ENCODE data around the gene USP6. TPM values are rescaled to one million over a fixed set of nuclear protein-coding genes. Genes with fewer than 3 reads are reported as not detected.

The USP6 gene
- total RNA-seq, 1 experiment from 2014 or later, result 0.20 TPM

DNA sequence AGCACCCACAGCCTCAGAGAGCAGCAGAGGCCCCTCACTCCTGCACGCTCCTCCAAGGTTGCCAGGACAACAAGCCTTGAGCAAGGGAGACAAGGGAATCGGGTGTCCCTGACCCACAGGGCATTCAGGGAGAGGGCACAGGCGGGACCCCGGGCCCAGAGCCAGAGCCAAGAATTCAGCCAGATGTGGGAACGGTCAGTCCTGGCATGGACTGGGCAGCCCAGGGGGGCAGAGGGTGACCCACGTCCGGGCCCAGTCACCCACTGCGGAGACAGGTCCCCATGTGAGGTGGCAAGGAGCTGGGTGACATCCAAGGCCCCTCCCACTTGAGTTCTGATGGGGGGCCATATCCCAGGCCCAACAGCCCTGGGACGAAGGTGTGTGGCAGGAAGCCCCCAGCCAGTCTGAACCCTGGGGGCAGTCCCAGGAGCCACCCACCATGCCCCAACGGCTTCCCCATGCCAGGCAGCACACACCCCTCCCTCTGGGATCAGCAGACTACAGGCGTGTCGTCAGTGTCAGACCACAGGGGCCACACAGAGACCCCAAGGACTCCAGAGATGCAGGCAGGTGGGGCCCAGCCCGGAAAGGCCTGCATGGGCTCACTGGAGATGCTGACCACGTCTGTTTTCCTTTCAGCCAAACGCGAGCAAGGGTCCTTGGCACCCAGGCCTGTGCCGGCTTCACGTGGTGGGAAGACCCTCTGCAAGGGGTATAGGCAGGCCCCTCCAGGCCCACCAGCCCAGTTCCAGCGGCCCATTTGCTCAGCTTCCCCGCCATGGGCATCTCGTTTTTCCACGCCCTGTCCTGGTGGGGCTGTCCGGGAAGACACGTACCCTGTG is 23.0 kb downstream of the USP6 start (continued):
- TF ChIP-seq, protein P1, sequence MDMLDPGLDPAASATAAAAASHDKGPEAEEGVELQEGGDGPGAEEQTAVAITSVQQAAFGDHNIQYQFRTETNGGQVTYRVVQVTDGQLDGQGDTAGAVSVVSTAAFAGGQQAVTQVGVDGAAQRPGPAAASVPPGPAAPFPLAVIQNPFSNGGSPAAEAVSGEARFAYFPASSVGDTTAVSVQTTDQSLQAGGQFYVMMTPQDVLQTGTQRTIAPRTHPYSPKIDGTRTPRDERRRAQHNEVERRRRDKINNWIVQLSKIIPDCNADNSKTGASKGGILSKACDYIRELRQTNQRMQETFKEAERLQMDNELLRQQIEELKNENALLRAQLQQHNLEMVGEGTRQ (CRISPR knock-in tag; IDR thresholded peaks at IDR 0.05), result no peak
- TF ChIP-seq, protein P2, sequence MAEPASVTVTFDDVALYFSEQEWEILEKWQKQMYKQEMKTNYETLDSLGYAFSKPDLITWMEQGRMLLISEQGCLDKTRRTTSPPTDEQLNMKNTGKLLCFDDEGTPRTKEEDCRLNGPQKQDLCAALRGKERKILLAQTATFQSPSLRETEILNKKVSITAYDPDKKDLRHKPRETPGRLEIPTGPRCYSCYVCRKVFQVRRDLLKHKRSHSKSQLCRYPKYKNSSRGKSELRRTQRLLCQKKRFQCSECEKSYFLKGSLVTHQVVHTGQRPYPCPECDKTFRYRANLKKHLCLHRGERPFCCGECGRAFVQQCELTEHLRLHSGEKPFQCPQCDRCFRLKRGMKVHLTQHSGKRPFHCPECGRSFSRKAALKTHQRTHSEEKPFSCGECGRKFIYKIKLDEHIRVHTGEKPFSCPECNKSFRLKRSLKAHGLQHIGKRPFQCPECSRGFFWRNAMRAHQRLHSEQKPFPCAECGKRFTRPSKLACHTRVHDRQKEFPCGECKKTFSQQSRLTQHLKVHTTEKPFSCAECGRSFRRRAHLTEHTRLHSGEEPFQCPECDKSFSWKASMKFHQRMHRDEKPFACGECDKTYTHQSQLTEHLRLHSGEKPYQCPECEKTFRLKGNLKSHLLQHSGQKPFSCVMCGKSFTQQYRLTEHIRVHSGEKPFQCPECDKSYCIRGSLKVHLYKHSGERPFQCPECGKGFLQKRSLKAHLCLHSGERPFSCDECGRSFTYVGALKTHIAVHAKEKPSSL (CRISPR knock-in tag; conservative IDR thresholded peaks at IDR 0.05), result no peak
- no peak for TF ChIP-seq ATF3 (CRISPR knock-in tag; conservative IDR thresholded peaks at IDR 0.05)
- TF ChIP-seq JAZF1 (CRISPR knock-in tag; IDR thresholded peaks at IDR 0.05), result no peak

DNA sequence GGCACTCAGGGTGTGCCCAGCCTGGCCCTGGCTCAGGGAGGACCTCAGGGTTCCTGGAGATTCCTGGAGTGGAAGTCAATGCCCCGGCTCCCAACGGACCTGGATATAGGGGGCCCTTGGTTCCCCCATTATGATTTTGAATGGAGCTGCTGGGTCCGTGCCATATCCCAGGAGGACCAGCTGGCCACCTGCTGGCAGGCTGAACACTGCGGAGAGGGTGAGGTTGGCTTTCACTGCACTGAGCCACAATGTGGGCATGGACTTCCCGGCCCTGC is 23.6 kb downstream of the USP6 start:
- ChIA-PET CTCF (no interaction called here), POLR2A (no interaction called here)
- Mint-ChIP-seq H3K4me3 (no peak overlapping the region), H3K27me3 (ENCODE audit: low read depth) (no peaks in the 10 kb centered on the region; the same call in 1 of the 2 replicates), H3K9me3 (peaks cover 4% of the 10 kb centered on the region), H3K4me1 (no peaks in the 10 kb centered on the region), H3K27ac (no peak overlapping the region), H3K36me3 (no peaks in the 10 kb centered on the region)
- no peak for ATAC-seq
- DNase-seq (ENCODE audit: low spot score), result no peak
- no peak for TF ChIP-seq IRF2 (CRISPR knock-in tag; IDR thresholded peaks at IDR 0.05; ENCODE audit: borderline replicate concordance, low read depth)
- TF ChIP-seq PRRX2 (CRISPR knock-in tag; IDR thresholded peaks at IDR 0.05), result no peak
- TF ChIP-seq, protein P3, sequence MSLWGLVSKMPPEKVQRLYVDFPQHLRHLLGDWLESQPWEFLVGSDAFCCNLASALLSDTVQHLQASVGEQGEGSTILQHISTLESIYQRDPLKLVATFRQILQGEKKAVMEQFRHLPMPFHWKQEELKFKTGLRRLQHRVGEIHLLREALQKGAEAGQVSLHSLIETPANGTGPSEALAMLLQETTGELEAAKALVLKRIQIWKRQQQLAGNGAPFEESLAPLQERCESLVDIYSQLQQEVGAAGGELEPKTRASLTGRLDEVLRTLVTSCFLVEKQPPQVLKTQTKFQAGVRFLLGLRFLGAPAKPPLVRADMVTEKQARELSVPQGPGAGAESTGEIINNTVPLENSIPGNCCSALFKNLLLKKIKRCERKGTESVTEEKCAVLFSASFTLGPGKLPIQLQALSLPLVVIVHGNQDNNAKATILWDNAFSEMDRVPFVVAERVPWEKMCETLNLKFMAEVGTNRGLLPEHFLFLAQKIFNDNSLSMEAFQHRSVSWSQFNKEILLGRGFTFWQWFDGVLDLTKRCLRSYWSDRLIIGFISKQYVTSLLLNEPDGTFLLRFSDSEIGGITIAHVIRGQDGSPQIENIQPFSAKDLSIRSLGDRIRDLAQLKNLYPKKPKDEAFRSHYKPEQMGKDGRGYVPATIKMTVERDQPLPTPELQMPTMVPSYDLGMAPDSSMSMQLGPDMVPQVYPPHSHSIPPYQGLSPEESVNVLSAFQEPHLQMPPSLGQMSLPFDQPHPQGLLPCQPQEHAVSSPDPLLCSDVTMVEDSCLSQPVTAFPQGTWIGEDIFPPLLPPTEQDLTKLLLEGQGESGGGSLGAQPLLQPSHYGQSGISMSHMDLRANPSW (CRISPR knock-in tag; conservative IDR thresholded peaks at IDR 0.05; ENCODE audit: low read depth), result no peak
- TF ChIP-seq FOXP4 (CRISPR knock-in tag; IDR thresholded peaks at IDR 0.05), result no peak
- TF ChIP-seq EMX1 (CRISPR knock-in tag; IDR thresholded peaks at IDR 0.05), result no peak
- no peak for TF ChIP-seq CBFB (CRISPR knock-in tag; IDR thresholded peaks at IDR 0.05; ENCODE audit: low read depth)
- no peak for TF ChIP-seq HMGA2 (CRISPR knock-in tag; IDR thresholded peaks at IDR 0.05)
- no peak for TF ChIP-seq ARID4B (CRISPR knock-in tag; IDR thresholded peaks at IDR 0.05; ENCODE audit: borderline replicate concordance)
- no peak for TF ChIP-seq FOXK1 (CRISPR knock-in tag; IDR thresholded peaks at IDR 0.05)
- no peak for TF ChIP-seq TP53 (CRISPR knock-in tag; IDR thresholded peaks at IDR 0.05)
- TF ChIP-seq ZNF396 (CRISPR knock-in tag; IDR thresholded peaks at IDR 0.05; ENCODE audit: borderline replicate concordance), result no peak
- no peak for TF ChIP-seq TCF7 (CRISPR knock-in tag; IDR thresholded peaks at IDR 0.05; ENCODE audit: low read depth)
- TF ChIP-seq, protein P2 (CRISPR knock-in tag; conservative IDR thresholded peaks at IDR 0.05), result no peak
- no peak for TF ChIP-seq ZNF423 (CRISPR knock-in tag; IDR thresholded peaks at IDR 0.05)
- no peak for TF ChIP-seq CREM (CRISPR knock-in tag; IDR thresholded peaks at IDR 0.05)
- TF ChIP-seq, protein P4, sequence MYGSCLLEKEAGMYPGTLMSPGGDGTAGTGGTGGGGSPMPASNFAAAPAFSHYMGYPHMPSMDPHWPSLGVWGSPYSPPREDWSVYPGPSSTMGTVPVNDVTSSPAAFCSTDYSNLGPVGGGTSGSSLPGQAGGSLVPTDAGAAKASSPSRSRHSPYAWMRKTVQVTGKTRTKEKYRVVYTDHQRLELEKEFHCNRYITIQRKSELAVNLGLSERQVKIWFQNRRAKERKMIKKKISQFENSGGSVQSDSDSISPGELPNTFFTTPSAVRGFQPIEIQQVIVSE (CRISPR knock-in tag; IDR thresholded peaks at IDR 0.05; ENCODE audit: borderline replicate concordance), result no peak
- TF ChIP-seq RELA (CRISPR knock-in tag; IDR thresholded peaks at IDR 0.05; ENCODE audit: borderline replicate concordance), result no peak

Measured in WTC11 (cell line).